K562 (cell line): ENCODE results near the gene CEP41. TPM values are rescaled to one million over a fixed set of nuclear protein-coding genes. Genes with fewer than 3 reads are reported as not detected.

Source experiments
- ATAC-seq: fragments of 200-7000 bp; cut with Tn5 transposase; 3 replicates; pipeline ENCODE4 v1.9.1; 2020; ENCODE audit warnings: moderate library complexity
- BruUV-seq: library from RNA; stranded (reverse); fragments of 400-500 nt; replicated peaks from 2 replicates; lab custom pipeline; 2021; lab: Mats Ljungman, UMichigan
- CTCF ChIA-PET: fragments of 300-600 bp; formaldehyde crosslinking; extraction: SDS; loops from one replicate; lab custom pipeline; 2021; ENCODE audit warnings: low intra/inter-chr PET ratio; lab: Yijun Ruan, JAX
- POLR2A ChIA-PET: fragments of 300-600, 350-650 bp; sonication (Branson Sonifier 250); formaldehyde crosslinking; extraction: SDS; loops from one replicate; lab custom pipeline; 2021; ENCODE audit warnings: antibody characterized with exemption, inconsistent platforms; lab: Yijun Ruan, JAX
- DNase-seq, 4 experiments: peaks; one replicate each; pipeline versions ENCODE4 v3.0.0 to v3.0.0-alpha.2; 2011 to 2018; ENCODE audit warnings: low spot score in 3 of 4, mixed read lengths in 3 of 4; ENCODE audit errors: extremely low read depth in 1 of 4
- FAIRE-seq: peaks from 2 replicates; lab custom pipeline; 2011; peaks lifted over from hg19 to GRCh38; lab: Jason Lieb, UNC
- H2AFZ ChIP-seq: 2 replicates; pipeline ENCODE4 v1.6.0; 2011; ENCODE audit warnings: low read depth, low read length, control low read depth, inconsistent platforms
- H3K27ac ChIP-seq: fragments of 200-600 bp; 3 replicates; pipeline ENCODE4 v1.8.0; 2011; ENCODE audit warnings: low read depth, mild to moderate bottlenecking, control low read depth, inconsistent platforms, low read length, moderate library complexity, mixed read lengths; ENCODE audit errors: extremely low read depth
- H3K27me3 ChIP-seq, 2 experiments: fragments of 300-600 bp in 1 of 2; 2 replicates in 1 of 2; 3 replicates in 1 of 2; pipeline versions ENCODE4 v1.6.0 to v1.8.0; 2011; ENCODE audit warnings: inconsistent platforms in 2 of 2, low read length in 2 of 2, mild to moderate bottlenecking in 1 of 2, mixed read lengths in 1 of 2, moderate library complexity in 1 of 2; ENCODE audit not compliant: control insufficient read depth in 2 of 2, insufficient read depth in 2 of 2
- H3K36me3 ChIP-seq: fragments of 300-600 bp; 3 replicates; pipeline ENCODE4 v1.8.0; 2011; ENCODE audit warnings: mild to moderate bottlenecking, low read length, inconsistent platforms; ENCODE audit not compliant: control insufficient read depth, insufficient read depth
- H3K4me1 ChIP-seq, 2 experiments: fragments of 200-600 bp in 1 of 2; replicated peaks in 1 of 2; 2 replicates in 1 of 2; 3 replicates in 1 of 2; pipeline versions ENCODE4 v1.5.1 to v1.8.0; 2011; ENCODE audit warnings: inconsistent platforms in 2 of 2, low read length in 2 of 2, mild to moderate bottlenecking in 1 of 2, mixed read lengths in 1 of 2, moderate library complexity in 1 of 2; ENCODE audit not compliant: control insufficient read depth in 2 of 2, insufficient read depth in 2 of 2
- H3K4me2 ChIP-seq: 2 replicates; pipeline ENCODE4 v1.6.1; 2011; ENCODE audit warnings: low read length, control low read depth, inconsistent platforms, mixed read lengths; ENCODE audit not compliant: insufficient read depth
- H3K4me3 ChIP-seq: fragments of 200-600 bp; sonication (generic), shearing (Covaris generic); 2 replicates; pipeline ENCODE4 v1.5.1; 2016; ENCODE audit warnings: control low read depth, inconsistent platforms
- H3K79me2 ChIP-seq: fragments of 200-600 bp; 3 replicates; pipeline ENCODE4 v1.8.0; 2011; ENCODE audit warnings: low read length, inconsistent platforms; ENCODE audit not compliant: control insufficient read depth, insufficient read depth
- H3K9ac ChIP-seq, 2 experiments: 2 replicates each; pipeline versions ENCODE4 v1.6.0 to v1.6.1; 2011; ENCODE audit warnings: low read depth in 2 of 2, low read length in 2 of 2, control low read depth in 1 of 2, inconsistent platforms in 1 of 2, mild to moderate bottlenecking in 1 of 2, mixed read lengths in 1 of 2; ENCODE audit not compliant: insufficient read depth in 1 of 2
- H3K9me1 ChIP-seq: one replicate; pipeline ENCODE4 v1.6.0; 2011; ENCODE audit warnings: inconsistent platforms, mild to moderate bottlenecking, low read length, moderate library complexity; ENCODE audit not compliant: control insufficient read depth, insufficient read depth
- H3K9me3 ChIP-seq: replicated peaks from 2 replicates; pipeline ENCODE4 v1.5.1; 2011; ENCODE audit warnings: low read depth, low read length, inconsistent platforms; ENCODE audit not compliant: control insufficient read depth, insufficient read depth
- H4K20me1 ChIP-seq: replicated peaks from 2 replicates; pipeline ENCODE4 v1.6.1; 2011; ENCODE audit warnings: low read length, inconsistent platforms, mixed read lengths; ENCODE audit not compliant: control insufficient read depth, insufficient read depth
- ARID4B ChIP-seq: sonication (generic); formaldehyde crosslinking; IDR thresholded peaks from 2 replicates; pipeline ENCODE4 v1.8.0; 2022; ENCODE audit warnings: mild to moderate bottlenecking, missing genetic modification reagents
- CBFB ChIP-seq: sonication (generic); formaldehyde crosslinking; IDR thresholded peaks from 2 replicates; pipeline ENCODE4 v1.4.0; 2020; ENCODE audit warnings: mild to moderate bottlenecking, missing genetic modification reagents
- PCBP1 ChIP-seq: fragments of 200-400 bp; formaldehyde crosslinking; IDR thresholded peaks from 2 replicates; pipeline ENCODE4 v1.6.1; 2018; ENCODE audit warnings: mild to moderate bottlenecking, low read depth, low read length; ENCODE audit not compliant: poor library complexity, severe bottlenecking
- ZNF12 ChIP-seq: sonication (generic); formaldehyde crosslinking; IDR thresholded peaks from 2 replicates; pipeline ENCODE4 v1.4.0; 2020; ENCODE audit warnings: mild to moderate bottlenecking, missing genetic modification reagents
- ZNF224 ChIP-seq: sonication (generic); formaldehyde crosslinking; IDR thresholded peaks from 2 replicates; pipeline ENCODE4 v1.8.0; 2022; ENCODE audit warnings: mild to moderate bottlenecking, missing genetic modification reagents
- ZNF444 ChIP-seq: fragments of 250-450 bp; sonication (Bioruptor Pico); IDR thresholded peaks from 2 replicates; pipeline ENCODE4 v1.4.0; 2020; ENCODE audit warnings: mild to moderate bottlenecking, moderate library complexity
- WGBS: fragments of 100-300 bp; shearing (Covaris generic); methylation state at CpG from one replicate; pipeline ENCODE4 v1.1.6; 2016; ENCODE audit warnings: low coverage, mixed read lengths; ENCODE audit not compliant: insufficient coverage; ENCODE audit errors: missing lambda C conversion rate; 5-methylcytosine and 5-hydroxymethylcytosine counted together
- in situ Hi-C: fragments of 300-500 bp; cut with MboI; formaldehyde crosslinking; loops from 4 replicates; pipeline ENCODE4 v1.15.0; 2018; ENCODE audit warnings: inconsistent platforms, mixed read lengths
- intact Hi-C: fragments of 100-400 bp; cut with micrococcal nuclease; formaldehyde crosslinking; loops from 2 replicates; pipeline ENCODE4 v1.14.2; 2022
- polyA plus RNA-seq, 8 experiments: library from polyadenylated mRNA; depleted of rRNA in 4 of 8; stranded (reverse) in 5 of 8; unstranded in 3 of 8; fragments of >200 nt; fragmentation: Nextera tagmentation in 2 of 8; fragmentation: Illumina TruSeq in 1 of 8; extraction: Ambion mirVana in 2 of 8; extraction: Trizol in 1 of 8; gene quantifications; 2 replicates each; pipeline versions ENCODE4 v1.2.1 to v1.2.3, GENCODE V29; 2011 to 2014; ENCODE audit warnings: inconsistent platforms in 1 of 8, missing spikeins in 1 of 8
- total RNA-seq, 7 experiments: library from RNA; depleted of rRNA in 6 of 7; stranded (reverse); fragments of >200 nt in 6 of 7; fragmentation: Illumina TruSeq in 2 of 7; extraction: Trizol in 2 of 7; gene quantifications; 2 replicates each; pipeline versions ENCODE4 v1.2.1 to v1.2.3, GENCODE V29; 2011 to 2021; ENCODE audit warnings: low replicate concordance in 1 of 7

CEP41 gene
- total and polyA plus RNA-seq, 9 of the 15 experiments (the other 6 are each of a cell fraction or from before 2014, with no cell fraction given): 1.5 to 15.5 (median 6.4) TPM

DNA sequence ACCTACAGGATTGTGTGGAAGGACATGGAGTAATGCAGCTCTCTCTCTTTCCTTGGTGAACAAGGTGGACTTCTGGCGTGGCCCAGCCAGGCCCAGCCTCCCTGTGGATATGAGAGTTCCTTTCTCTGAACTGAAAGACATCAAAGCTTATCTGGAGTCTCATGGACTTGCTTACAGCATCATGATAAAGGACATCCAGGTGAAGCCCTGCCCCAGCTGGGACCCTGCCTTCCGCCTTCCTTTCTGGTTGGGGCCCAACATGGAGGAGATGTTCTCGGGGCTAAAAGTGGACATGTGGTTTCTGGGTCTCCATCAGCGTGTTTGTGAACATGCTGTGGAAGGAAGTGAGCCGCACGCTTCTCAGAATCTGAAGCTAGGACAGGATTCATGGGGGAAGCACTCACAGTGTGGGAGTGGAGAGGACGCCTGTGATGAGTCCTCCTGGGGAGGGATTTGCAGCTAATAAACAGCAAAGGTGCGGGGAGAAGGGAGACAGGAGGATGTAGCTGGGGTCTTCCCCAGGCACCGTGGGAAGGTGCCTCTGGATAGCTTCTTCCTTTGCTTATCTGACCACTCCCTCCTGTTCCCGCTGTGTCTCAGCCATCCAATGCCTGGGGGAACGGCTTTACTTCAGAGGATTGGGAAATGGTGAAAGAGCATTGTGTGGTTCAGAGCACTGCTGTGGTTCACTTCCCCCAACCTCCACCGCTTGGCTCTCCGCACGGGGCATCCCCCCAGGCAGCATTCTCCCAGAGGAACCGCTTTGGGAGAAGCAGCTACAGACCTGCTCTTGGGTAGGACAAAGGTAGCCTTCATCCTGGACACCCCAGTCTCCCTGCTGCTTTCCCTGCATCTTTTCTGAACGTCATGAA lies 90.7 kb downstream of the CEP41 start:
- Histone ChIP-seq H3K4me3 (no peak overlapping the region), H2AFZ (no peak overlapping the region), H3K27ac (no peak overlapping the region), H3K9me1 (no peaks in the 10 kb centered on the region), H3K79me2 (no peaks in the 10 kb centered on the region), H3K9ac (no peak overlapping the region), H4K20me1 (no peaks in the 10 kb centered on the region), H3K4me2 (no peak overlapping the region), H3K36me3 (no peaks in the 10 kb centered on the region), H3K9me3 (no peaks in the 10 kb centered on the region), H3K27me3 (peaks cover 50 to 83% of the 10 kb centered on the region in 2 experiments), H3K4me1 (0 out of 5 replicates have a peak, but pooled peaks cover 0 to 3% of the 10 kb centered on the region in 2 experiments)
- ChIA-PET POLR2A (interaction anchor here (0.6 to 1.1 kb wide), 2 partner anchors 9 to 12 kb away, joined by 3 read pairs; no protein-coding TSS in a partner anchor), CTCF (interaction anchor here (0.5 kb wide), 1 partner anchor 707 kb away, joined by 3 read pairs; no protein-coding TSS in a partner anchor)
- TF ChIP-seq PCBP1: no peak
- TF ChIP-seq ARID4B: no peak
- 0 out of 2 replicates have a peak, but pooled peaks have one; percentile 76 for TF ChIP-seq CBFB
- no peak for TF ChIP-seq ZNF444 (CRISPR knock-in tag)
- no peak for TF ChIP-seq ZNF224
- TF ChIP-seq ZNF12 (CRISPR knock-in tag): 0 out of 2 replicates have a peak, but pooled peaks have one; percentile 40
- in situ Hi-C loops: no loop called here
- DNase-seq (no peak), FAIRE-seq (no peak), ATAC-seq (no peak)
- no TSS peak for BruUV-seq
- 2% methylated on average over 16 of the region's 16 CpGs for WGBS
- intact Hi-C loops: no loop called here
